ENCODE data around the gene SHC3. TPM values are rescaled to one million over a fixed set of nuclear protein-coding genes. Genes with fewer than 3 reads are reported as not detected.

SHC3 gene
- total RNA-seq, 1 experiment from 2014 or later, result 1.8 TPM

GRCh38 chr9:89187541-89187940 lies 8.9 kb upstream of the SHC3 start:
- H3K27ac Mint-ChIP-seq, result no peak overlapping the region
- H3K56ac ChIP-seq (ENCODE audit: insufficient read length, low read depth, low read length), result no peak overlapping the region
- WGBS (ENCODE audit: extremely low coverage, insufficient read length, low lambda C conversion rate), result no CpG with 5 or more reads among the region's 2 CpGs

More at GRCh38 chr9:89187541-89187940, 8.9 kb upstream of the SHC3 start:
- H3K79me2 ChIP-seq (ENCODE audit: insufficient read depth, low read length), result no peaks in the 10 kb centered on the region
- Mint-ChIP-seq H3K36me3 (ENCODE audit: insufficient read depth in 1 of 3, low read depth in 3 of 3) (no peaks in the 10 kb centered on the region), H3K27me3 (ENCODE audit: low read depth) (peaks cover 2% of the 10 kb centered on the region), H3K4me1 (peaks cover 0 to 9% of the 10 kb centered on the region in 2 experiments; a peak in 2 of 4 replicates), H3K4me3 (no peak overlapping the region), H3K9me3 (no peaks in the 10 kb centered on the region; a peak in 2 of 5 replicates)
- DNase-seq, result no peak
- H3K27me3 ChIP-seq (ENCODE audit: insufficient read depth, low read length), result no peaks in the 10 kb centered on the region
- H4K8ac ChIP-seq (replicated peaks; ENCODE audit: insufficient read length, low read depth, low read length), result no peak overlapping the region
- no peak overlapping the region for H2BK20ac ChIP-seq (ENCODE audit: low read depth, low read length, poor library complexity, severe bottlenecking)
- H3K79me1 ChIP-seq (ENCODE audit: insufficient read depth, low read depth, low read length, poor library complexity, severe bottlenecking), result no peaks in the 10 kb centered on the region
- no peak overlapping the region for H3K23ac ChIP-seq (ENCODE audit: insufficient read length, low read depth, low read length)
- no peak overlapping the region for H4K5ac ChIP-seq (ENCODE audit: insufficient read length, low read depth, low read length)
- H3K4me2 ChIP-seq (ENCODE audit: insufficient read depth, insufficient read length, low read length), result no peak overlapping the region
- no peak overlapping the region for H2BK15ac ChIP-seq (ENCODE audit: low read depth, low read length)
- H3K27ac ChIP-seq (ENCODE audit: insufficient read length, low read depth, low read length), result no peak overlapping the region
- no peak overlapping the region for H2BK120ac ChIP-seq (ENCODE audit: low read depth, low read length, poor library complexity, severe bottlenecking)
- H2BK12ac ChIP-seq (ENCODE audit: insufficient read length, low read depth, low read length), result no peak overlapping the region
- no peak overlapping the region for H2AFZ ChIP-seq (ENCODE audit: low read length)
- no peaks in the 10 kb centered on the region for H3K9me3 ChIP-seq (ENCODE audit: control insufficient read depth, low read depth, low read length)
- H4K91ac ChIP-seq (ENCODE audit: insufficient read length, low read depth, low read length), result no peak overlapping the region
- H2BK5ac ChIP-seq (ENCODE audit: insufficient read length, low read length), result no peak overlapping the region
- no peaks in the 10 kb centered on the region for H4K20me1 ChIP-seq (ENCODE audit: control insufficient read depth, insufficient read depth, insufficient read length)
- H3K9ac ChIP-seq (ENCODE audit: extremely low read depth, insufficient read length, low read length), result no peak overlapping the region
- H3K4ac ChIP-seq (ENCODE audit: low read depth, low read length), result no peak overlapping the region
- H2AK5ac ChIP-seq (ENCODE audit: insufficient read length, low read length), result no peak overlapping the region
- no peak overlapping the region for H3K18ac ChIP-seq (ENCODE audit: insufficient read length, low read depth, low read length)
- H3T11ph ChIP-seq (ENCODE audit: low read length), result no peak overlapping the region
- H3K23me2 ChIP-seq (ENCODE audit: insufficient read length, low read depth, low read length, poor library complexity, severe bottlenecking), result no peaks in the 10 kb centered on the region
- H3K14ac ChIP-seq (ENCODE audit: insufficient read depth, low read length), result no peak overlapping the region
- no peaks in the 10 kb centered on the region for H3K4me1 ChIP-seq (ENCODE audit: insufficient read depth, low read length)
- TF ChIP-seq CTCF (conservative IDR thresholded peaks at IDR 0.05), result no peak

Measured in H9 (cell line).